ENCODE measurements around the gene KLHL29. TPM values are rescaled to one million over a fixed set of nuclear protein-coding genes. Genes with fewer than 3 reads are reported as not detected.

The KLHL29 gene
- total RNA-seq, 1 experiment from 2014 or later, result 2.4 TPM

DNA sequence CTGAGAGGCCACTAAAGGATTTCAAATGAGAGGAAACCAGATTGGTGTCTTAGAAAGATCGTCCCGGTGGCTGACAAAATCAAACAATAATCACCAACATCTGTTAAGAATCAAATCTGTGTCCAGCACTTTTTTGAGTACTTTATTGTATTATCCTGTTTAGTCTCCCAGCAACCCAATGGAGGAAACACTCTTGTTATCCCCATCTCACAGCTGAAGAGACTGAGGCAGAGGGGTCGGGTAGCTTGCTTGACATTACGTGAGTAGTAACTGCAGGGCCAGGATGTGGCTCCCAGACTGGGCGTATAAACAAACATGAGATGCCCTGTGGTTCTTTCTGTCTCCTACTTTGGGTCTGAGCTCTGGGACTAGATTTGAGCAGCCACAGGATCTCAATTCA, 76.0 kb downstream of the KLHL29 start:
- Histone ChIP-seq H2AK5ac (ENCODE audit: insufficient read length, low read length) (no peak overlapping the region), H3K79me2 (ENCODE audit: insufficient read depth, low read length) (no peaks in the 10 kb centered on the region), H2BK20ac (ENCODE audit: low read depth, low read length, poor library complexity, severe bottlenecking) (no peak overlapping the region), H3K4me2 (ENCODE audit: insufficient read depth, insufficient read length, low read length) (no peak overlapping the region), H2AFZ (ENCODE audit: low read length) (no peak overlapping the region), H3K9ac (ENCODE audit: extremely low read depth, insufficient read length, low read length) (no peak overlapping the region), H2BK12ac (ENCODE audit: insufficient read length, low read depth, low read length) (no peak overlapping the region), H3K27me3 (ENCODE audit: insufficient read depth, low read length) (no peaks in the 10 kb centered on the region), H3K4ac (ENCODE audit: low read depth, low read length) (no peak overlapping the region), H3K23ac (ENCODE audit: insufficient read length, low read depth, low read length) (no peak overlapping the region), H2BK120ac (ENCODE audit: low read depth, low read length, poor library complexity, severe bottlenecking) (no peak overlapping the region), H2BK15ac (ENCODE audit: low read depth, low read length) (no peak overlapping the region), H3K79me1 (ENCODE audit: insufficient read depth, low read depth, low read length, poor library complexity, severe bottlenecking) (no peaks in the 10 kb centered on the region), H3K27ac (ENCODE audit: insufficient read length, low read depth, low read length) (no peak overlapping the region), H4K5ac (ENCODE audit: insufficient read length, low read depth, low read length) (no peak overlapping the region), H3K56ac (ENCODE audit: insufficient read length, low read depth, low read length) (no peak overlapping the region), H3K18ac (ENCODE audit: insufficient read length, low read depth, low read length) (no peak overlapping the region), H2BK5ac (ENCODE audit: insufficient read length, low read length) (no peak overlapping the region), H4K20me1 (ENCODE audit: control insufficient read depth, insufficient read depth, insufficient read length) (no peaks in the 10 kb centered on the region), H4K91ac (ENCODE audit: insufficient read length, low read depth, low read length) (no peak overlapping the region), H4K8ac (replicated peaks; ENCODE audit: insufficient read length, low read depth, low read length) (no peak overlapping the region), H3T11ph (ENCODE audit: low read length) (no peak overlapping the region), H3K14ac (ENCODE audit: insufficient read depth, low read length) (no peak overlapping the region), H3K23me2 (ENCODE audit: insufficient read length, low read depth, low read length, poor library complexity, severe bottlenecking) (peaks cover 3% of the 10 kb centered on the region), H3K4me1 (ENCODE audit: insufficient read depth, low read length) (no peaks in the 10 kb centered on the region), H3K9me3 (ENCODE audit: control insufficient read depth, low read depth, low read length) (no peaks in the 10 kb centered on the region)
- no peak overlapping the region for H3K4me3 Mint-ChIP-seq
- no peak for DNase-seq
- no peak overlapping the region for H3K27ac Mint-ChIP-seq
- no CpG with 5 or more reads among the region's 5 CpGs for WGBS (ENCODE audit: extremely low coverage, insufficient read length, low lambda C conversion rate)
- H3K4me1 Mint-ChIP-seq, result peaks cover 2 to 8% of the 10 kb centered on the region in 2 experiments
- TF ChIP-seq, protein P1, sequence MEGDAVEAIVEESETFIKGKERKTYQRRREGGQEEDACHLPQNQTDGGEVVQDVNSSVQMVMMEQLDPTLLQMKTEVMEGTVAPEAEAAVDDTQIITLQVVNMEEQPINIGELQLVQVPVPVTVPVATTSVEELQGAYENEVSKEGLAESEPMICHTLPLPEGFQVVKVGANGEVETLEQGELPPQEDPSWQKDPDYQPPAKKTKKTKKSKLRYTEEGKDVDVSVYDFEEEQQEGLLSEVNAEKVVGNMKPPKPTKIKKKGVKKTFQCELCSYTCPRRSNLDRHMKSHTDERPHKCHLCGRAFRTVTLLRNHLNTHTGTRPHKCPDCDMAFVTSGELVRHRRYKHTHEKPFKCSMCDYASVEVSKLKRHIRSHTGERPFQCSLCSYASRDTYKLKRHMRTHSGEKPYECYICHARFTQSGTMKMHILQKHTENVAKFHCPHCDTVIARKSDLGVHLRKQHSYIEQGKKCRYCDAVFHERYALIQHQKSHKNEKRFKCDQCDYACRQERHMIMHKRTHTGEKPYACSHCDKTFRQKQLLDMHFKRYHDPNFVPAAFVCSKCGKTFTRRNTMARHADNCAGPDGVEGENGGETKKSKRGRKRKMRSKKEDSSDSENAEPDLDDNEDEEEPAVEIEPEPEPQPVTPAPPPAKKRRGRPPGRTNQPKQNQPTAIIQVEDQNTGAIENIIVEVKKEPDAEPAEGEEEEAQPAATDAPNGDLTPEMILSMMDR (conservative IDR thresholded peaks at IDR 0.05), result no peak
- peaks cover 3% of the 10 kb centered on the region; the same call in 1 of the 2 replicates for H3K27me3 Mint-ChIP-seq (ENCODE audit: low read depth)
- no peaks in the 10 kb centered on the region for H3K36me3 Mint-ChIP-seq (ENCODE audit: insufficient read depth in 1 of 3, low read depth in 3 of 3)
- H3K9me3 Mint-ChIP-seq, result no peaks in the 10 kb centered on the region
